KOPT-K1 (cell line): ENCODE results near the gene SKAP2.

Source experiments
- H3K27ac ChIP-seq: fragments of 200-600 bp; sonication (generic); 2 replicates; pipeline ENCODE4 v1.5.1; 2016; ENCODE audit warnings: antibody characterized with exemption, mild to moderate bottlenecking, low read depth, low read length; ENCODE audit not compliant: poor library complexity, severe bottlenecking
- H3K36me3 ChIP-seq: fragments of 200-600 bp; sonication (generic); 2 replicates; pipeline ENCODE4 v1.5.1; 2017; ENCODE audit warnings: antibody characterized with exemption, mild to moderate bottlenecking, low read length, moderate library complexity; ENCODE audit not compliant: insufficient read depth
- H3K9me3 ChIP-seq: fragments of 200-600 bp; sonication (generic); 2 replicates; pipeline ENCODE4 v1.5.1; 2017; ENCODE audit warnings: antibody characterized with exemption, low read length, mild to moderate bottlenecking; ENCODE audit not compliant: insufficient read depth, poor library complexity, severe bottlenecking

Gene SKAP2

GRCh38 chr7:26659121-26659520 lies 205.3 kb downstream of the SKAP2 start:
- H3K36me3 ChIP-seq: no peaks in the 10 kb centered on the region

GRCh38 chr7:26658389-26659084 lies 205.9 kb downstream of the SKAP2 start:
- Histone ChIP-seq H3K9me3 (no peaks in the 10 kb centered on the region), H3K36me3 (no peaks in the 10 kb centered on the region), H3K27ac (no peak overlapping the region)

More at GRCh38 chr7:26659121-26659520, 205.3 kb downstream of the SKAP2 start:
- Histone ChIP-seq H3K9me3 (no peaks in the 10 kb centered on the region), H3K27ac (no peak overlapping the region)

GRCh38 chr7:26657686-26658388 lies 206.6 kb downstream of the SKAP2 start:
- Histone ChIP-seq H3K27ac (no peak overlapping the region), H3K9me3 (no peaks in the 10 kb centered on the region), H3K36me3 (no peaks in the 10 kb centered on the region)

GRCh38 chr7:26657206-26657641 lies 207.2 kb downstream of the SKAP2 start:
- Histone ChIP-seq H3K27ac (no peak overlapping the region), H3K9me3 (no peaks in the 10 kb centered on the region), H3K36me3 (no peaks in the 10 kb centered on the region)

GRCh38 chr7:26656735-26657134 lies 207.7 kb downstream of the SKAP2 start:
- no peaks in the 10 kb centered on the region for H3K9me3 ChIP-seq
- no peak overlapping the region for H3K27ac ChIP-seq
- H3K36me3 ChIP-seq: no peaks in the 10 kb centered on the region

- Histone ChIP-seq H3K9me3 (no peaks in the 10 kb centered on the region), H3K36me3 (no peaks in the 10 kb centered on the region)
Measured at GRCh38 chr7:26655781-26656180, 208.6 kb downstream of the SKAP2 start.

GRCh38 chr7:26653430-26654399 lies 210.7 kb downstream of the SKAP2 start:
- Histone ChIP-seq H3K36me3 (no peaks in the 10 kb centered on the region), H3K27ac (no peak overlapping the region), H3K9me3 (no peaks in the 10 kb centered on the region)

More at GRCh38 chr7:26655781-26656180, 208.6 kb downstream of the SKAP2 start:
- no peak overlapping the region for H3K27ac ChIP-seq

- Histone ChIP-seq H3K9me3 (no peaks in the 10 kb centered on the region), H3K27ac (no peak overlapping the region), H3K36me3 (no peaks in the 10 kb centered on the region)
Measured at GRCh38 chr7:26652401-26653100, 211.8 kb downstream of the SKAP2 start.

- Histone ChIP-seq H3K36me3 (no peaks in the 10 kb centered on the region), H3K27ac (no peak overlapping the region), H3K9me3 (no peaks in the 10 kb centered on the region)
Measured at GRCh38 chr7:26650103-26650502, 214.3 kb downstream of the SKAP2 start.

- no peaks in the 10 kb centered on the region for H3K9me3 ChIP-seq
- no peaks in the 10 kb centered on the region for H3K36me3 ChIP-seq
- H3K27ac ChIP-seq: no peak overlapping the region
Measured at GRCh38 chr7:26649388-26649787, 215.0 kb downstream of the SKAP2 start.

- H3K9me3 ChIP-seq: no peaks in the 10 kb centered on the region
- H3K27ac ChIP-seq: no peak overlapping the region
- no peaks in the 10 kb centered on the region for H3K36me3 ChIP-seq
Measured at GRCh38 chr7:26648554-26648953, 215.8 kb downstream of the SKAP2 start.

- Histone ChIP-seq H3K27ac (no peak overlapping the region), H3K9me3 (no peaks in the 10 kb centered on the region), H3K36me3 (no peaks in the 10 kb centered on the region)
Measured at GRCh38 chr7:26646336-26647048, 217.9 kb downstream of the SKAP2 start.

- no peaks in the 10 kb centered on the region for H3K36me3 ChIP-seq
- no peaks in the 10 kb centered on the region for H3K9me3 ChIP-seq
- H3K27ac ChIP-seq: no peak overlapping the region
Measured at GRCh38 chr7:26645121-26645520, 219.3 kb downstream of the SKAP2 start.

- no peaks in the 10 kb centered on the region for H3K9me3 ChIP-seq
- no peaks in the 10 kb centered on the region for H3K36me3 ChIP-seq
- no peak overlapping the region for H3K27ac ChIP-seq
Measured at GRCh38 chr7:26642416-26642815, 222.0 kb downstream of the SKAP2 start.
